Esophagus squamous epithelium (tissue), 4 donors: ENCODE results near the gene GJB4.
"Not testable (repeated sequence)": the region's sequence is repeated elsewhere in the genome, so short reads cannot be mapped to it uniquely, and the experiment has no call there.

Source experiments
- CTCF ChIP-seq, 6 experiments: fragments of 450-650 bp in 4 of 6; fragments of 200-600 bp in 2 of 6; sonication (generic) in 2 of 6; IDR thresholded peaks; one replicate each; pipeline ENCODE4 v1.5.1; 2016 to 2019; ENCODE audit warnings: antibody characterized with exemption in 6 of 6, mild to moderate bottlenecking in 4 of 6, moderate library complexity in 4 of 6
- POLR2A ChIP-seq, 4 donors: fragments of 450-650 bp; IDR thresholded peaks; one replicate each; pipeline ENCODE4 v1.6.1; 2017; ENCODE audit warnings: antibody characterized with exemption in 4 of 4, mild to moderate bottlenecking in 4 of 4, moderate library complexity in 3 of 4

DNA sequence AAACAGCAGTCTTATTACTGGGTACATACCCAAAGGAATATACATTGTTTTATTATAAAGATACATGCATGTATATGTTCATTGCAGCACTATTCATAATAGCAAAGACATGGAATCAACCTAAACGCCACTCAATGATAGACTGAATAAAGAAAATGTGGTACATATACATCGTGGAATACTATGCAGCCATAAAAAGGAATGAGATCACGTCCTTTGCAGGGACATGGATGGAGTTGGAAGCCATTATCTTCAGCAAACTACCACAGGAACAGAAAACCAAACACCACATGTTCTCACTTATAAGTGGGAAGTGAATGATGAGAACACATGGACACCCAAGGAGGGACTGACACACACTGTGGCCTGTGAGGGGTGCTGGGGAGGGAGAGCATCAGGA, 51.2 kb downstream of the GJB4 start:
- not testable (repeated sequence) for TF ChIP-seq CTCF, POLR2A (IDR thresholded peaks at IDR 0.05)
